HG03378 (cell line): ENCODE results near the gene UNC13C.

Experiments
- ATAC-seq: cut with Tn5 transposase; IDR thresholded peaks from one replicate; pipeline ENCODE4 v1.9.1; 2021; ENCODE audit warnings: mild to moderate bottlenecking, moderate library complexity; ENCODE audit not compliant: unreplicated experiment

UNC13C gene

DNA sequence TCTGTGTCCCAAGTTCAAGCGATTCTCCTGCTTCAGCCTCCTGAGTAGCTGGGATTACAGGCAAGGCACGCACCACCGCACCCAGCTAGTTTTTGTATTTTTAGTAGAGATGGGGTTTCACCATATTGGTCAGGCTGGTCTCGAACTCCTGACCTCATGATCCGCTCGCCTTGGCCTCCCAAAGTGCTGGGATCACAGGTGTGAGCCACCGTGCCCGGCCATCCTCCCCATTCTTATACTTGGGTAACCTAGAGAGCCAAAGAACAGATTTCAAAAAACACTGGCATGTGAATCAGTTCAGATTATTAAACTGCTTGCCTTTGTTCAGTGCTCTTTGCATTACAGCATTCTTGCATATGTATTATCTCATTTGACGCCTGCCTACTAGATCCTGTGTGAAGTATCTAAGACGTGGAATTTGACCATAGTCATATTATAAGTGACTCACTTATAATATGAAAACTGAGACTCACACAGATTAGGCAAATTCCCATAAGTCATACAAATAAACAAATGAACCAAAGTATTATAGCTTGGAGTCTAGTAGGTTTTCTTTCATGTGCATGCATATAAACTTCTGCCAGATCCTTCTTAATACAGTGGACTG, 123.5 kb downstream of the UNC13C start:
- no peak for ATAC-seq

- no peak for ATAC-seq
These were observed 124.5 kb downstream of the UNC13C start for GRCh38 chr15:54102704-54103103.

- no peak for ATAC-seq
These were observed 130.8 kb downstream of the UNC13C start for GRCh38 chr15:54109014-54109413.

- no peak for ATAC-seq
These were observed 140.8 kb downstream of the UNC13C start for GRCh38 chr15:54119051-54119450.

- ATAC-seq = no peak
These were observed 142.8 kb downstream of the UNC13C start for GRCh38 chr15:54120949-54121463.

GRCh38 chr15:54127574-54127973, 149.3 kb downstream of the UNC13C start:
- no peak for ATAC-seq

- ATAC-seq = no peak
These were observed 153.2 kb downstream of the UNC13C start for GRCh38 chr15:54131410-54131809.

DNA sequence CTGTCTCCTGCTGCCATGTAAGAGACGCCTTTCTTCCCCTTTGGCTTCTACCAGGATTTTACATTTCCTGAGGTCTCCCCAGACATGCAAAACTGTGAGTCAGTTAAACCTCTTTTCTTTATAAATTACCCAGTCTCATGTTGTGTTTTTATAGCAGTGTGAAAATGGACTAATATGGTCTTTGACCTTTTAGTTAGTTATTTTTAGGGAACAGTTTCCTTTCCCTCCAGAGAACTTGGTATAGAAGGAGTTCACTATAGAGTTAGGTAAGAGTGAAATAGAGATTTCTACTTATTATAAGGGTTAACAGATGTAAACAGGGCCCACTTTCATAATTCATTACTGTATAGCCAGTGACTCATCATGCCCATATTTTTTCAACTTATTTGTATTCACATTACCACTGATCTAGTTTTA, 170.9 kb downstream of the UNC13C start:
- no peak for ATAC-seq

DNA sequence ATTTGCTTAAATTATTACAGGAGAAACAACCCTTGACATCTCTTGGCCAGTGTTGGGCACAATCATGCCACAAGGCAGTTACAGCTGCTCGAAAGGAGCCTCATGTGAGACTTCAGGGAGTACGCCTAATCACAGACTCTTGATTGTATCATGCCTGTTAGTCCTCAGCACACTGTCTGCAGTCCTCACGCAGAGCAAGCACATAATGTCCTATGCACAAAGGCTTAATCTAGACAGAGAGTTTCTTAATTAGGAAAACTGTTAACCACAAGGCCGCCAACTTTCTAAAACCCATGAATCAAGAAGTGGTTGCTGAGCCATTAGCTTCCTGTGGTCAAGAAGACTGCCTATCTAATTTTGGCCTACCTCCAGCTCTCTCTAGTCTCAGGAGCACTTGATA, 172.0 kb downstream of the UNC13C start:
- ATAC-seq = no peak

DNA sequence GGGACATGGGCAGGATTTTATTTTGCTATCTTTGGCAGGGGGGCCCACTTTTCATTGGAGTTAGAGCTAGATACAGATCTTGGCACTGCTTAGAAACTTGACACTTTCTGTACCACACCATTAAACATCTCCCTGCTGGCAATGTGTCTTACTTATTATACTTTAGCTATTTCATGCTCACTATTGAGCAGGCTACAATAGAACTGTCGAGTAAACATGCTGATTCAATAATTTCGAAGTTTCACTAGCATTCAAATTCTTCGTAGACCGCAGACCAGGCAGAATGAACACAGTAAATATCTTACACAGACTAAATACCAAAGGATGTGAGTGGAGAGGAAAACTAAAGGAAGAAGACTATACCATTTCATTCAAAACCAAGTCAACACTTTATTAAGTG, 180.8 kb downstream of the UNC13C start:
- no peak for ATAC-seq

GRCh38 chr15:54187325-54187724, 209.1 kb downstream of the UNC13C start:
- no peak for ATAC-seq

DNA sequence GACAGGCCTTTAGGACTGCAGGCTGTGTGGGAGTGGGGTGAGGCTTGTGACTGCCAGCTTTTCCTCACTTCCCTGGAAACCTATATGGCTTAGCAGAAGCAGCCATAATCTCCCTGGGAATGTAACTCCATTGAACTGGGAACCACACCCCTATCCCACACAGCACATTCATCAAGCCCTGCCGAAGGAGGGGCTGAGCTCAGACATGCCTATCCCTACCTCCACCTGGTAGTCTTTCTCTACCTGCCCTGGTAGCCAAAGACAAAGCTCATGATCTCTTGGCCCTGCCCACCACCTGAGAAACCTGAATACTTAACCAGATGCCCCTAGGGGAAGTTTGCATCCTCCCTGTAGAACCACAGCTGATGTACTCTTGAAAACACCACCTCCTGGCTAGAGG, 219.8 kb downstream of the UNC13C start:
- no peak for ATAC-seq

DNA sequence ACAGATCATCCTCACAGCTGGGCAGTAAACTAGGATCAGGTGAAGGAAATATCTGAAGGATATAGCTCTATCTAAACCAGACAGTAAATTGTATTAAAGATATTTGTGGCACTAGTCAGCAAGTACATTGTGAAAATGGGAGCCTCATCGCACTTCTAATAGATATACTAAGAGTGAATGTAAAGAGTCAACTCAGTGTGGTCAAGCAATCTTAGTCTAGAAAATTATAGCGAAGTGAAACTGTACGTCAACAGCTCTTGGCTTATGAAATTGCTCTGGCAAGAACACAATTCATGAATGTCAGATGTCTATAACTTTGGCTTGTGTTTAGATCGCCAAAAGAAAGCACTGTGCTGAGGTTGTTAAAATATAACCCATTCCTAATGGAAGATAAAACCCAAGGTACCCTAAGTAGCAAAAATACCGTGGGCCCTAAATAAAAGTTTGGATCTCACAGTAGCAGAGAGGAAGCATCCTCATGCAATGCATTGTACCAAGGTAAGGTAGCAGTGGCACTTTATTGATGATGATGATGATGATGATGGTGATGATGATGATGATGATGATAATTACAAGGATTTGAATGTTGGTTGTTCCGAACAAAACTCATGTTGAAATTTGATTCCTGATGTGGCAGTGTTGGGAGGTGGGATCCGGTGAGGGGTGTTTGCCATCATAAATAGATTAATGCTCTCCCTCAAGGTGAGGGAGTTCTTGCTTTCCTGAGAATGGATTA, 228.5 kb downstream of the UNC13C start:
- ATAC-seq = no peak

- ATAC-seq = no peak
These were observed 230.5 kb downstream of the UNC13C start for GRCh38 chr15:54208786-54209185.

DNA sequence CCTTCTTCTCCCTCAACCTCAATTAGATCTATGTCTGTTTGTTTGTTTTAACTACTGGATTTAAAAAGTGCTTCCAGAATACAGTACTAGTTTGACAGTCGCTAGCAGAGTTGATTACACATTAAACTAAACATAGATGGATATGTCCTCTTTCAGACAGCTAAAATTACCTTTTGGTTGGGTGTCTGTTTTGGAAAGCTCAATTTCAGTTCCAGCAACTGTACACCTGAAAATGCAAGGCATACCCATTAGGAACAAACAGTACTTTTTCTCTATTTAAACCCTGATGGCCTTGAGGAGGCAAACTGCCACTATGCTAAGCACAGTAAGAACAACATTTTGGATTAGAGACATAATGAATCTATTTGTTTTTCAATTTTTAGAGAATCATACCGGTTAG, 234.4 kb downstream of the UNC13C start:
- ATAC-seq = no peak

DNA sequence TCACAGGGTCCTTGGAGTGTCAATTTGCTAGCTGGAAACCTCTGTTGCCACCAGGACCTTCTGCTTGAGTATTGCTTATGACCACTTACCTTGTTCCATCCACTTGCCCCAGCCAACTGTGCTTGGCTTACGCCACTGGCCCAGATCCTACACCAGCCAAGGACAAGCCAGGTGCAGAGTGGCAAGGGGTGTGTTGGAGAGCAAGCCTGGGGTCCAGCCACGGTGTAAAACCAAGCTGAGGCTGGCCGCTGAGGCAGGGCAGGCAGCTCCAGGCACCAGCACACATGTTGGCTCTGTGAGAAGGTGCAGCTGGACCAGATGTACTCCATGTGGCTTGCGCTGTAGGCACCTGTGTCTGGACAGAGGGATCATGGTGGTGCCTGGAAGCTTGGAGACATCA, 248.2 kb downstream of the UNC13C start:
- no peak for ATAC-seq

DNA sequence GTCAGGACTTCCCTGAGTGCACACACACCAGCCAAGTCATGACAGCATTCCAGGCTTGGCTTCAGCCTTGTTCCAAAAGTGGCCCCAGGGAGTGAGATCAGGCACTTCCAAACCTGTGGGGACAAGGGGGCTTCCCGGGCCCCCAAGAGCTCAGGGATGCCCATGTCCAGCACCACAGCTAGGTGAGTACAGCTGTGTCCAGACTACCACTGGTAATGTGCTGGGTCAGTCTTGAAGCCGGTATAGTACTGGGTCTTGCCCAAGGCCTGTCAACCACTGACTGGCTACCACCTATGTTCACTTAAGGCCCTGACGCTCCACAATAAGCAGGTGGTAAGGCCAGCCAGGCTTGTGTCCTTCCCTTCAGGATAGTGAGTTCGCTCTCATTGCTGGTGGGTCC, 249.3 kb downstream of the UNC13C start:
- ATAC-seq = no peak

DNA sequence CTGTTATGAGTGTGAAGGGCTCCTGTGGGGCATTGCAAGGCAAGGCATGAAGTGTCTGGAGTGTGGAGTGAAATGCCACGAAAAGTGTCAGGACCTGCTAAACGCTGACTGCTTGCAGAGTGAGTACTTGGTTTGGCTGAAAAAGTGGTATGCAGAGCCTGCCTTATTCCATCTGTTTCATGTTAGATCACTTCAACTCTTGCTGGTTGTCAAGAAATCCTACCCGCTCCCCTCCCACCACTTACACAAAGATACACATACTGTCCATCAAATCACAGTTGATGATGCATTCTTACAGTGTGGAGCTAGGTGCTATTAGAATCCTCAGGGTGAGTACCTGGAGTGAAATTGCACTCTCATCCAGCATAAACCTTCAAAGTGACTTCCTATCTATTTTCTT, 272.1 kb downstream of the UNC13C start:
- no peak for ATAC-seq

DNA sequence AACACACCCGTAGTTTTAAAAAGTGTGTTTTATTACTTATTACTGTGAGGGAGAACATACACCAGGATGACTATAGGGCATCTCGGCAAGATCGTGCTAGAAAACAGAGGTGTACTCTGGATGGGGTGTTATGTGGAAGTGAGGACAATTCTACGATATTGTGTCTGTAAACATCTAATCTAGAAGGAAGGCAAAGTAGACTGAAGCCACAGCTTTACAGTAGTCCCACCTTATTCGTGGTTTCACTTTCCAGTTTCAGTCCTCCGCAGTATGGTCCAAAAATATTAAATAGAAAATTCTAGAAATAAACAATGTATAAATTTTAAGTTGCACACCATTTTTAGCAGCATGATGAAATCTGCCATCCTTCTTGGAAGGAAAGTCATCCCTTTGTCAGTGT, 277.9 kb downstream of the UNC13C start:
- no peak for ATAC-seq

GRCh38 chr15:54273928-54274327, 295.7 kb downstream of the UNC13C start:
- ATAC-seq = no peak

DNA sequence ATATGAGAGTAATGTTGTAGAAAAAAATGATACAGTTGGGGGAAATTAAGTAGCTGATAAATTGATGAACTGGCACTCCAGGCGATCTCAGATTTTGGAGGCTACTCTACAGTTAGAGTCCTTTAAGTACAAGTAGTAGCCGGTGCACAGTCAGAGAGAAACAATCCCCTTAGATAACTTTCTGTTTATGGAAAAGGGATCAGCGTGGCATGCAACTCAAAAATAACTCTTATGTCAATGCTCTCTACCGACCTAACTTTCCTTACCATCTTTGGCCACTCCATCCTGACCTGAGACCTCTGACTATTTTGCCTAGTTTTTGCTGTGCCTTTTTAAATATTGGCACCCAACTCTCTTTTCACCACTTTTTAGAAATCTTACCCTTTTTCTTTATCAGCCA, 299.6 kb downstream of the UNC13C start:
- ATAC-seq = no peak

- ATAC-seq = no peak
These were observed 302.5 kb downstream of the UNC13C start for GRCh38 chr15:54280726-54281125.
